GM19468 (cell line): ENCODE measurements around the gene TARS3.

Experiments used
- ATAC-seq: cut with Tn5 transposase; IDR thresholded peaks from one replicate; pipeline ENCODE4 v1.9.1; 2021; ENCODE audit warnings: mild to moderate bottlenecking, moderate library complexity, moderate number of reproducible peaks; ENCODE audit not compliant: unreplicated experiment; ENCODE audit errors: extremely low read depth

TARS3 gene

DNA sequence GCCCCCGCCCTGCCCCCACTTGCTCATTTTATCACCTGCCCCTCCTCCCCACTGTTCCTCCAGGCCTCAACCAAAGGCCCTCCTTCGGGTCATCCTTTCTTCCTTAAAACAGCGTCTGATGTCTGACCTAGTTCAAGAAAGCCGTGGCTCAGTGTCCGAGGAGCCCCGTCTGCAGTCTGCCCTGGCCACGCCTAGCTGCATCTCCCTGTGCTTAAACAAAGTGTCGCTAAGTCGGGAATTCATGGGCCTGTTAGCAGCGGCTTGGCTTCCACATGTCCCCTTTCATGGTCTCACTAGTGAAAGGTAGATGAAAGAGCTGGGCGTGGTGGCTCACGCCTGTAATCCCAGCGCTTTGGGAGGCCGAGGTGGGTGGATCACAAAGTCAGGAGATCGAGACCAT lies 113.3 kb downstream of the TARS3 start:
- no peak for ATAC-seq

DNA sequence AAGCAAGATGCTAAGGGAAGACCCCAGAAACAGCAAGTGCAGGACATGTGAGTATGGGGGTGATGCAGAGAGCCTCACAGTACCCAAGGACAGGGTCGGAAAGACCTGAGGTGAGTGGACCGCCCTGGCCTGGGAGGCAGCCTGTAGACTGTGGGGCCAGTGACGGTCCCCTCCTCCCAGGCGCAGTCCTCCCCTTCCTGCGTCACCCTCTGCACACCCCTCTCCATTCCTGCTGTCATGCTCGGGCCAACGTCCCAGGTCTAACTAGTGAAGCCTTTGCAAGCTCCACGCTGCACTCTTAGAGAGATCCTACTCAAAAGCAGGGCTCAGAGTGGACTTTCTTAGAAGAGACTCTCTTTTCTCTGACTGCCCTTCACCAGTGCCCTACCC lies 113.7 kb downstream of the TARS3 start:
- ATAC-seq, result no peak

DNA sequence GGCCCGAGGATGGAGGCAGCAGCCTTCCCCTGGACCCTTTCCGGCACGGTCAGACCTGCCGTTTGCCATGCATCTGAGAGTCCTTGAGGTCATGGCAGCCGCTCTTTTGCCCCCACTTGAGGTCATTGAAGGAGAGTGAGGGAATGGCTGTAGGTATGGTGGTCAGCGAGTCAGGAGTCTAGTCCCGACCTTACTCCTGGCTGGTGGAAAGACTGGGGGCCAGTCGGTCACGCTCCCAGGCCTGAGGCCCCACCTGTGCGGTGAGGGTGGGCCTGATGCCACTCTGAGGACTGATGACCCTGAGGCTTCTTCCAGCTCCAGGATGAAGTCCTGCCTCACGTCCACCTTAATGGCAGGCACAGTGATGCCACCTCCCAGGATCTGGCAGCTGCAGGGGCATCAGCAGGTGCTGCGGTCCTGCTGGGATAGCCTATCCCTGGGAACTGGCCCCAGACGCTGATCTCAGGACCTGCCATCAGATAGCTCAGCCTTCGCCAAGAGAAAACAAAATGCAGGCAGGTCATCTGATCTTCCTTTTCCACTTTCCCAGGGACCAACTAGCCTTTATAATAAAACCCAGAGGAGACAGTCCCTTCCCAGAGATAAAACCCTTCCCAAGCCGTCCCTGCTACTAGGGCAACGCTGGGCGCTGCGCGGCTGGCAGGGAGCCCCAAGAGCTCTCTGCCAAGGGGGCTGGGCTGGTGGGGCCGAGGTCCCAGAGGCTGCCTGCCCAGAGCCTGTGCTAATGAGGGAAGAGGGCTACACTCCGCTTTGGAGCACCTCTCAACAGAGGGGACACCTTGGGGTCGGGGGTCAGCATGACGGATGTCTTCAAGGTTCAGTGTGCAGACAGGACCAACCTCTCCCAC lies 114.3 kb downstream of the TARS3 start:
- ATAC-seq, result no peak

DNA sequence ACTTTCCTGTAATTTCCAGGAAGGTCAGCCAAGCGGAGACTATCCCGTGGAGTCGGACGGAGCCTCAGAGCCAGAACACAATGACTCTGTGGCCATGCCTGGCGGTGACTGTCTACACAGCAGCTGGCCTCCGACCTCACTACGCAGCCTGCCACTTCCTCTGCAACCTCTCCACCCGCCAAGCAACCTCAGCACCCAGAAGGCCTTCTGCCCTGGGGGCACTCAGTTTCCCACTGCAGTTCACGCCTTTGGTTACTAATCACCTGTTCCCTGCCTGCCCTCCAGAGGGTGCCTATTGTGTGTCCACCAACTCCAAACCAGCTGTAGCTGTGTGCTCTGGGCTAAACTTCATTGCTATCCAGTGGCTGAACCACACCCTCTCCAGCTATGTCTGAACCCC lies 116.1 kb downstream of the TARS3 start:
- no peak for ATAC-seq

DNA sequence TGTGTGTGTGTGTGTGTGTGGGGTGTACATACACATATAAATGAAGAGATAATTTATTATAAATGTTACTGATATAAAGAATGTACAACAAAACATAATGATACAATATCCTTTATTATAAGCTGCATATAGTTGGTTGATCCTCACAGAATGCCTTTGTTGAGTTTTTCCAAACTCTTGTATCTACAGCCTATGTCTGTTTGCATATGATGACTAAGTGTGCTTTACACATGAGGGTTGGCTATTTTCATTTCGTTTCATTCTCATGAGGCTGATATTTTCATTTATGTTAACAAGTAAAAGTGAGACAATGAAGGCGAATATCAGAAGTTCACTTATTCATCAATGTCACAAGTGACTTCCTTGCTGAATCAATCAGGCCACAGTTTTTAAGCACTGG lies 117.2 kb downstream of the TARS3 start:
- ATAC-seq, result no peak

DNA sequence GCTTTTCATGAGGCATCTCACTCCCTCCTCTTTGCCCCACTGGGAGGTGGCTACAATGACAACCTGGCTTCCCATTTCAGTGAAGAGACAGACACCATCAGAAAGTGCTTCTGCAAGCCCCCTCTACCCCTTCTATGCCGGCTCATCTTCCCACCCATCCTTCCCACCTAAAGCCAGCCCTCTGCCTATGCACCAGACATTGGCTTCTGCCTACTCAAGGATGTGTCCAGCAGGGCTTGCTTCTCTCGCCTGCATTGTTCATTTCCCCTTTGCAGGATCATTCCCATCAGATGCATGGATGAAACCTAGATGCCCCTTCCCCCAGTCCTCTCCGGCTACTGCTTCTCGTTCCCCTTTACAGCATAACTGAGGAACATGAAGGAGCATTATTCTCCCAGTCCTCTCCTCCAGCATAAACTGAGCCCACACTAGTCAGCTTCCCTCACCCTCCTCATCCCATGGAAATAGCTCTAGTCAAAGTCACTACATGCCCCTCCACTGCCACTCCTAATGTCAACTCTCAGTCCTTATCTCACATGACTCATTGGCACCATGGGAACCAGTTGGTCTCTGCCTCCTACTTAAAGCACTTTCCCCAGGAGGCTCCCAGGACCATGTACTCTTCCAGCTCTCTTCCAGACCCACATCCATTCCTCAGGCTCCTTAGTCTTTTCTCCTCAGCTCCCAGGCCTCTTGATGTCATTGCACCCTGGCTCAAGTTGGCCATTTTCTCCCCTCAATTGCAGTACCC lies 120.0 kb downstream of the TARS3 start:
- ATAC-seq, result no peak
